Duodenal mucosa (tissue), 2 donors: ENCODE results near the gene ALPL.

Source experiments
- H3K27ac ChIP-seq: one replicate; pipeline ENCODE4 v1.7.0; 2013; ENCODE audit warnings: low read depth, low read length
- H3K27me3 ChIP-seq, 2 donors: one replicate each; pipeline ENCODE4 v1.7.0; 2013; ENCODE audit warnings: low read length in 2 of 2, control low read depth in 1 of 2; ENCODE audit not compliant: insufficient read depth in 2 of 2, control insufficient read depth in 1 of 2
- H3K36me3 ChIP-seq, 2 donors: one replicate each; pipeline ENCODE4 v1.7.0; 2013; ENCODE audit warnings: low read length in 2 of 2, control low read depth in 1 of 2; ENCODE audit not compliant: insufficient read depth in 2 of 2, control insufficient read depth in 1 of 2
- H3K4me1 ChIP-seq, 2 donors: one replicate each; pipeline ENCODE4 v1.7.0; 2013; ENCODE audit warnings: low read length in 2 of 2, control low read depth in 1 of 2; ENCODE audit not compliant: insufficient read depth in 2 of 2, control insufficient read depth in 1 of 2
- H3K4me3 ChIP-seq, 2 donors: one replicate each; pipeline ENCODE4 v1.7.0; 2013; ENCODE audit warnings: low read length in 2 of 2, low read depth in 1 of 2
- H3K9ac ChIP-seq, 2 donors: one replicate each; pipeline ENCODE4 v1.7.0; 2013; ENCODE audit warnings: low read length in 2 of 2, low read depth in 1 of 2
- H3K9me3 ChIP-seq, 2 donors: one replicate each; pipeline ENCODE4 v1.7.0; 2013; ENCODE audit warnings: low read length in 2 of 2, control low read depth in 1 of 2; ENCODE audit not compliant: control insufficient read depth in 1 of 2

ALPL gene

DNA sequence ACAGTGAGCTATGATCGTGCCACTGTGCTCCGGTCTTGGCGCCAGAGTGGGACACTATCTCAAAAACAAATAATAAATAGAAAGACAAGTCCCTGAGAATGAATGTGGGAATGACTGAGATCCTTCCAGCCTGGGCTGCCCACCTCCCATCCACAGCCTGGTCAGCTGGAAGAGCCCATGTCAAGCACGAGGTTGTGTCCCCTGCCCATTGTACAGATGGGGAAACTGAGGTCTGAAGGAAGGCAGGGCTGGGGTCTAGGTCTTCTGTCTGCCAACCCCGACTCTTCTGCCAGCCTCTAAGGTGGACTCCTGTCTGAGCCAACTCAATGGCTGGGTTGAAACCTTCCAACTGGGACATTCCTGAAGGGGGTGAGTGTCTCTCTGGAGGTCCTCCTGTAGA, 80.4 kb downstream of the ALPL start:
- no peak overlapping the region for H3K4me3 ChIP-seq
- no peaks in the 10 kb centered on the region for H3K9me3 ChIP-seq
- H3K4me1 ChIP-seq, result peaks cover 4 to 9% of the 10 kb centered on the region in 2 donors
- H3K27me3 ChIP-seq, result peaks cover 0 to 14% of the 10 kb centered on the region in 2 donors
- H3K27ac ChIP-seq, result no peak overlapping the region
- no peaks in the 10 kb centered on the region for H3K36me3 ChIP-seq
- no peak overlapping the region for H3K9ac ChIP-seq

DNA sequence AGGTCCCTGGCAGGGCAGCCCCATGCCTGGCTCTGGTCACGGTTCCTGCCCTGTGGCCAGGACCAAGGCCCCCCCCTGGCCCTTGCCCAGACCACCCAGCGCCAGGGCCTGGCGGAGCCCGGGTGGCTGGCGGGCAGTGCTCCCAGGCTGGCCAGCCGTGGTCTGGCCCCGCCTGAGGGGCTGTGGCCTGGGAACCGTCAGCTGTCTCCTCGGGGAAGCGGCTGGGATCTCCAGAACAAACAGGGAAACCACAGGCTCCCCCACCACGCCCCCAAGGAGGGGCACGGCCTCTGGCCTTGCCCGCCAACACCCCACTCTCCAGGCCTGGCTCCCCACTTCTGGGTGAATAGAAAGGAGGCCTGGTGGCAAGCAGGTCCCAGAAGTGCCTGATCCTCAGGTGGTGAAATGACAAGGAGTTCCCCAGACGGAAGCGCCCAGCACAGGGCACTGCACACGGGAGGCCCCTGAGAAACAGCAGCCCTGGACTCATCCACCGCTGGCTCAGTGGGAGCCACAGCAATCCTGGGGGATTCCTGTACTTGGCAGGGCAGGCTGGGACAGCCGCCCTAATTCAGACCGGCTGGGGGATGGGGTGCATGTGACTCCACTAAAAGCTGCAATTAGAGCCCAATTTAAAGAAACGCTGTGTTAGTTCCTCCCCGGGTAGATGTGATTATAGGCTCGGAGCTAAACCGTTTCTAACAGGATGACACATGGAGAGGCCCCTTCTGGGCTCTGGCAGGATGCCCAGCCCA, 81.1 kb downstream of the ALPL start:
- H3K4me1 ChIP-seq, result peaks cover 4 to 9% of the 10 kb centered on the region in 2 donors
- no peaks in the 10 kb centered on the region for H3K36me3 ChIP-seq
- H3K9ac ChIP-seq, result no peak overlapping the region
- H3K27me3 ChIP-seq, result peaks cover 0 to 9% of the 10 kb centered on the region in 2 donors
- H3K27ac ChIP-seq, result no peak overlapping the region
- no peak overlapping the region for H3K4me3 ChIP-seq
- no peaks in the 10 kb centered on the region for H3K9me3 ChIP-seq

DNA sequence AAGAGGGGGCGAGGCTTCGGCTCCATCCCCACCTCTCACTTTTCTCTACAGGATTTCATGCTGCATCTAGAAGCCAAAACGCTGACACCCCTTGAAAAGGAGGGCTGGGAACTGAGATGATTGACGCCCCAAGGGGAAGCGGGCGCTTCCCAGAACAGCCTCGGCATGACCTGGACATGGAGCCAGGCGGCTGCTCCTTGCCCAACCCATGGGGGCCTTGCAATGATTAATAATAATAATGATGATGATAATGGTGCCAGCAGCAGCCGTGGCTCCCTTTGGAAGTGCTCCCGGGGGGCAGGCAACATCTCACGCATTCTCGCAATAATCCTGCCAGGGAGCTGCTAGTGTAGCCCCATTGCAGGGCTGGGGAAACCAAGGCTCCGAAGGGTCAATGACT, 81.7 kb downstream of the ALPL start:
- peaks cover 4 to 9% of the 10 kb centered on the region in 2 donors for H3K4me1 ChIP-seq
- H3K27me3 ChIP-seq, result peaks cover 0 to 8% of the 10 kb centered on the region in 2 donors
- H3K36me3 ChIP-seq, result no peaks in the 10 kb centered on the region
- no peak overlapping the region for H3K9ac ChIP-seq
- H3K27ac ChIP-seq, result no peak overlapping the region
- no peak overlapping the region for H3K4me3 ChIP-seq
- no peaks in the 10 kb centered on the region for H3K9me3 ChIP-seq

DNA sequence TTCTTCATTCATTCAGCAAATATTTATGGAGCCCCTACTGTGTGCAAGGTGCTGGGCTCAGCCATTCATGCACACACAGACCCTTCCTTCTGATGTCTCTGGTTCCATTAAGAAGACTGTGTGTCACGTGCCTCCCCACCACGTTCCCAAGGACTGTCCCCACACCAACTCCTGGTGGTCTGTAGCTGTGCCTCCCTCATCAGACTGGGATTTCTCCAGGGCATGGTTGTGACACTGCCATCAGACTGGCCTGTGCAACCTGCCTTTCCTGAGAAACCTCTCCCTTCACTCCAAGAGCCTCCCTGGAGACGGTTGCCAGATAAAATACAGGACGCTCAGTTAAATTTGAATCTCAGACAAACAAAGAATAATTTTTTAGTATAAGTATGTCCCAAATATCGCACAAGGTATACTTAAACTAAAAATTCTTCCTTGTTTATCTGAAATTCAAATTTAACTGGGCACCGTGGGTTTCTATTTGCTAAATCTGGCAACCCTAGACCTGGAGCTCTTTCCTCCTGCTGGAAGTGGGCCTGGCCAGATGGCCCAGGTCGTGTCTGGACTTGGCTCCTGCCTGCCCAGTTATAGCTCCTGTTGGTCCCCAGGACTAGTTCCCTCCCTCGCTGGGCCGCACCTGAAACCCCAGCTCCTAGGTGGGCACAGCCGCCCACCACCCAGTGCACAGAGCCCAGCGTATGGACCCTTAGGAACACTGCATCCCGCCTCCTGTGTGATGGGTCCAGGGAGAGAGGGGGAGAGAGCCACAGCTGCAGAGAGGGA, 83.1 kb downstream of the ALPL start:
- Histone ChIP-seq H3K4me3 (no peak overlapping the region), H3K9ac (no peak overlapping the region), H3K9me3 (no peaks in the 10 kb centered on the region), H3K27ac (no peak overlapping the region), H3K36me3 (no peaks in the 10 kb centered on the region), H3K27me3 (peaks cover 0 to 3% of the 10 kb centered on the region in 2 donors), H3K4me1 (no peaks in the 10 kb centered on the region)

DNA sequence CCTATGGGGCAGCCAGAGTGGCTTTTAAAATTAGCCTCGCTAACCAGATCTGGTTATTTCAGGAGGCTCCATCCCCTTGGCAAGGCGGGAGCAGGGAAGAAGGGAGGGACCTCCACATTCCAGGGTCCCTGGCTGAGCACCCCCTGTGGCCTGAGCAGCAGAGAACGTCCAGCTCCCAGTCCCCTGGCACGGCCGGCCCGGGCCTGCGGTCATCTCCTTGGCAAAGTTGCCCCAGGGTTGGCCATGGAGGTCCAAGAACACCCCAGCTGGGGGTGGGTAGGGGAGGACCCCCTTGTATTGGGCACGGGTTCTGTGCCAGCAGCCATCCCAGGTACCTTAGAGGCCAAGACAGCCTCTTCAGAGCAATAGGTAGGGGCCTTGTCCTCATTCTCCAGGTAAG, 84.0 kb downstream of the ALPL start:
- Histone ChIP-seq H3K9me3 (no peaks in the 10 kb centered on the region), H3K4me1 (no peaks in the 10 kb centered on the region), H3K4me3 (no peak overlapping the region), H3K27me3 (peaks cover 0 to 3% of the 10 kb centered on the region in 2 donors), H3K36me3 (no peaks in the 10 kb centered on the region), H3K9ac (no peak overlapping the region), H3K27ac (no peak overlapping the region)

DNA sequence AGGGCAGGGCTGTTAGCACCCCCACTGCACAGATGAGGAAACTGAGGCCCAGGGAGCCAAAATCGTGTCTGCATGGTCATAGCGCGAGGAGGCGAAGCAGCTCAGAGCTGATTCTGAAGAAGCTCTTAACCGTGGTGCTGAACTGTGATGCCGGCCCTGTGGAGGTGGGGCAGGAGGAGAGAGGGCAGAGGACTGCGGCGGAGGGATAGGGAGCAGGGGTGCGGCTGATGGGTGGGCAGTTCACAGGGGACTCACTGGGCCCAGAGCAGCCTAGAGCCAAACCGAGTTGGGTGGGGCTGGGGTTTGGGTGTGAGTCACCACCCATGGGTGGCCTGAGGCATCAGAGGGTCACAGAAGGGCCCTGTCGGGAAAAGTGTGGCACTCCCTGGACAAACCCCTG, 85.3 kb downstream of the ALPL start:
- peaks cover 0 to 3% of the 10 kb centered on the region in 2 donors for H3K27me3 ChIP-seq
- H3K36me3 ChIP-seq, result no peaks in the 10 kb centered on the region
- H3K4me1 ChIP-seq, result no peaks in the 10 kb centered on the region
- H3K27ac ChIP-seq, result no peak overlapping the region
- no peak overlapping the region for H3K9ac ChIP-seq
- no peak overlapping the region for H3K4me3 ChIP-seq
- H3K9me3 ChIP-seq, result no peaks in the 10 kb centered on the region

DNA sequence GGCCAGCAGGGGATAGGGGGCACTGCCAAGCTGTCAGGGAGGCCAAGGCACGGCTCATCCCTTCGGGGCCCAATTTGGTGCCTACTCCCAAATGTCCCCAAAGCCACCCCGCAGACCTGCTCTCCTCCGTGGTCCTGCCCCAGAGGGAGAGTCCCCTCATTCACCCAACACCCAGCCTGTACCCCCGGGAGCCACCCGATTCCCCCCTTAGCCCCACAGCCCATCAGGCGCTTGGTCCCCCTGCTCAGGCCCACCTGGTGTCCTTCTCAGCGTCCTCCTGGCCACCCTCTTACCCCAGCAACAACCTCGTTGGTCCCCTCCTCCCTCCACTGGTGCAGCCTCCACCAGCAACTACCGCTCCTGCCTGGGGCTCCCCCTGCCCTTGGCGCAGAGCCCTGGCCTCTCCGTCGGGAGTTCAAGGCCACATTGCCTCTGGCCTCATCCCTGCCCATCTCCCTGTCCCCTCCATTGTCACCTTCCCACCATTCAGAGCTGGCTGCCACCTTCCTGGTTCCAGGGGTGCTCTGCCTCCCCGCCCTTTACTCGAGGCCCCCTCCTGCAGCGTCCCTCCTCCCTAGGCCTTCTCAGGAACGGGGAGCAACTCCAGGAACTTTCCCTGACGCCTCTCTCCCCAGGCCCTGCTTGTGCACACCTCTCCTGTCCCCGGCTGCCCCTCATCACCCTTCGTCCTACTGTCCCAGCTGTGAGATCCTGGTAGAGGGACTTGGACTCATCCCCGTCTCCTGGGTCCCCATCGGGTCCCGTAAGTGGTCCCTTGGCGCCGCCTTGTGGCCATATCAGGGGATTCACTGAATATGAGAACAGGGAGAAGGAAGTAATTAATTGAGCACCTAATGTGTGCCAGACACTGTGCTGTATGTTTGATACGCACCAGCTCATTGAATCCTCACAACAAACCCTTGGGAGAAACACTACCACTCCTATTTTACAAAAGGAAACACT, 86.0 kb downstream of the ALPL start:
- Histone ChIP-seq H3K9ac (no peak overlapping the region), H3K4me3 (no peak overlapping the region), H3K27me3 (peaks cover 0 to 3% of the 10 kb centered on the region in 2 donors), H3K36me3 (no peaks in the 10 kb centered on the region), H3K27ac (no peak overlapping the region), H3K4me1 (no peaks in the 10 kb centered on the region), H3K9me3 (no peaks in the 10 kb centered on the region)

DNA sequence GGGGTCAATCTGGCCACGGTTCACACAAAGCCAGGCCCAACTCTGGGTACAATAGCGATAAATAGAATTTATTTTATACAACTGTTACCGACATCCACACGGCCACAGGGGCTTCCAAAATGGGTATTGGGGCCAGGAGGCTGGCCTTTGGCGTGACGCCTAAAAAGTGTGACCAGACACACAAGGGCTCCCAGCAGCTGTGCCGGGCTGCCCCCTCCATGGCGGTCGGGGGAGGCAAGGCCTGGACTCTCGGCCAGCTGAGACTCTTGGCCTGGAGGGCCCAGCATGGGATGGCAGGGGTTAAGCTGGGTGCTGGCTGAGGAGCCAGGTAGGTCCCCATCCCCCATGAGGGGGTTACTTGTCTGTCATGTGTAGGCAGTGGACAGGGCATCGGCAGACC, 87.0 kb downstream of the ALPL start:
- Histone ChIP-seq H3K9ac (no peak overlapping the region), H3K9me3 (no peaks in the 10 kb centered on the region), H3K4me3 (no peak overlapping the region), H3K27me3 (peaks cover 0 to 3% of the 10 kb centered on the region in 2 donors), H3K27ac (no peak overlapping the region), H3K36me3 (no peaks in the 10 kb centered on the region), H3K4me1 (no peaks in the 10 kb centered on the region)

DNA sequence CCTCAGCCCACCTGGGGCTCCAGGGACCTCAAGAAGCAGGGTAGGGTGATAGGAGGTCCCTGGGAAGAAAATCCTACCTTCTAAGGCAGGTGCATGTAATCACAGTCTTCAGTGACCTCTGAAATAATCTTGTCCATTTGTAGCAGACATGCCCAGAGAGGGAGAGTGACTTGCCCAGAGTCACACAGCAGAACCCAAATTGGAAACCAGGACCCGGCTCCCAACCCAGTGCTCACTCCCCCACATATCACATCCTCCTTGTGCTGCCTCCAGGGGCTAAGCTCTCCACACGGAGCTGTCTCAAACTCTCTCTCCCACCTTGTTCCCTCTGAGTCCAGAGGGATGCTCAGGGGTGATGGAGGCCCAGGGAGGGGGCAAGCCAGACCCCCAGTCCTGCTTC, 87.4 kb downstream of the ALPL start:
- Histone ChIP-seq H3K4me1 (no peaks in the 10 kb centered on the region), H3K9ac (no peak overlapping the region), H3K4me3 (no peak overlapping the region), H3K36me3 (no peaks in the 10 kb centered on the region), H3K27ac (no peak overlapping the region), H3K9me3 (no peaks in the 10 kb centered on the region), H3K27me3 (peaks cover 0 to 3% of the 10 kb centered on the region in 2 donors)
